ENCODE results near the gene MYL6. TPM values are rescaled to one million over a fixed set of nuclear protein-coding genes. Genes with fewer than 3 reads are reported as not detected.

Gene MYL6
- total and polyA plus RNA-seq, 4 donors: 1,811 to 7,311 (median 4,603) TPM

- H3K4me3 ChIP-seq (ENCODE audit: low read length in 2 of 2): no peak overlapping the region
- no peak overlapping the region for H3K27ac ChIP-seq (ENCODE audit: low read depth in 1 of 2, low read length in 2 of 2)
- no peaks in the 10 kb centered on the region for H3K27me3 ChIP-seq (ENCODE audit: control insufficient read depth in 1 of 2, insufficient read depth in 2 of 2, low read length in 1 of 2)
- no peaks in the 10 kb centered on the region for H3K9me3 ChIP-seq (ENCODE audit: control insufficient read depth, low read length)
- DNase-seq (peak; percentile 27 to 55), ATAC-seq (ENCODE audit: low FRiP score) (no peak)
- H3K36me3 ChIP-seq (ENCODE audit: control insufficient read depth in 1 of 2, insufficient read depth in 2 of 2, low read length in 1 of 2): peaks cover 6 to 17% of the 10 kb centered on the region in 2 donors
- H3K4me1 ChIP-seq (ENCODE audit: control insufficient read depth in 1 of 2, insufficient read depth in 2 of 2, low read length in 2 of 2): no peaks in the 10 kb centered on the region
- intact Hi-C loops (cut with DNase I): no loop called here
- WGBS, 2 donors: 95 to 96% methylated on average over 14 of the region's 14 CpGs
These were observed 20.1 kb upstream of the MYL6 start for GRCh38 chr12:56137853-56138571.

- Histone ChIP-seq H3K9me3 (ENCODE audit: control insufficient read depth, low read length) (no peaks in the 10 kb centered on the region), H3K27me3 (ENCODE audit: control insufficient read depth in 1 of 2, insufficient read depth in 2 of 2, low read length in 1 of 2) (no peaks in the 10 kb centered on the region), H3K4me3 (ENCODE audit: low read length in 2 of 2) (no peak overlapping the region), H3K4me1 (ENCODE audit: control insufficient read depth in 1 of 2, insufficient read depth in 2 of 2, low read length in 2 of 2) (no peaks in the 10 kb centered on the region), H3K27ac (ENCODE audit: low read depth in 1 of 2, low read length in 2 of 2) (no peak overlapping the region), H3K36me3 (ENCODE audit: control insufficient read depth in 1 of 2, insufficient read depth in 2 of 2, low read length in 1 of 2) (peaks cover 6 to 17% of the 10 kb centered on the region in 2 donors)
- WGBS, 2 donors: 88 to 93% methylated on average over 19 of the region's 19 CpGs
- no peak for DNase-seq
- intact Hi-C loops (cut with DNase I): no loop called here
- no peak for ATAC-seq (ENCODE audit: low FRiP score)
These were observed 16.0 kb upstream of the MYL6 start for GRCh38 chr12:56141946-56142784.

GRCh38 chr12:56143217-56143616 is 14.9 kb upstream of the MYL6 start:
- intact Hi-C loops (cut with DNase I): no loop called here
- no peak overlapping the region for H3K27ac ChIP-seq (ENCODE audit: low read depth in 1 of 2, low read length in 2 of 2)
- DNase-seq (no peak), ATAC-seq (ENCODE audit: low FRiP score) (no peak)
- H3K4me3 ChIP-seq (ENCODE audit: low read length in 2 of 2): no peak overlapping the region
- WGBS, 2 donors: 78 to 79% methylated on average over 4 of the region's 4 CpGs
- H3K27me3 ChIP-seq (ENCODE audit: control insufficient read depth in 1 of 2, insufficient read depth in 2 of 2, low read length in 1 of 2): no peaks in the 10 kb centered on the region
- no peaks in the 10 kb centered on the region for H3K4me1 ChIP-seq (ENCODE audit: control insufficient read depth in 1 of 2, insufficient read depth in 2 of 2, low read length in 2 of 2)
- H3K36me3 ChIP-seq (ENCODE audit: control insufficient read depth in 1 of 2, insufficient read depth in 2 of 2, low read length in 1 of 2): peaks cover 2 to 14% of the 10 kb centered on the region in 2 donors
- no peaks in the 10 kb centered on the region for H3K9me3 ChIP-seq (ENCODE audit: control insufficient read depth, low read length)

GRCh38 chr12:56143870-56144269 is 14.3 kb upstream of the MYL6 start:
- Histone ChIP-seq H3K9me3 (ENCODE audit: control insufficient read depth, low read length) (no peaks in the 10 kb centered on the region), H3K4me1 (ENCODE audit: control insufficient read depth in 1 of 2, insufficient read depth in 2 of 2, low read length in 2 of 2) (no peaks in the 10 kb centered on the region), H3K27ac (ENCODE audit: low read depth in 1 of 2, low read length in 2 of 2) (no peak overlapping the region), H3K4me3 (ENCODE audit: low read length in 2 of 2) (no peak overlapping the region), H3K27me3 (ENCODE audit: control insufficient read depth in 1 of 2, insufficient read depth in 2 of 2, low read length in 1 of 2) (no peaks in the 10 kb centered on the region), H3K36me3 (ENCODE audit: control insufficient read depth in 1 of 2, insufficient read depth in 2 of 2, low read length in 1 of 2) (peaks cover 0 to 14% of the 10 kb centered on the region in 2 donors)
- intact Hi-C loops (cut with DNase I): no loop called here
- 86% methylated on average over 8 of the region's 8 CpGs for WGBS, 2 donors
- ATAC-seq (ENCODE audit: low FRiP score) (peak; percentile 6), DNase-seq (no peak)

- Histone ChIP-seq H3K36me3 (ENCODE audit: control insufficient read depth in 1 of 2, insufficient read depth in 2 of 2, low read length in 1 of 2) (peaks cover 0 to 14% of the 10 kb centered on the region in 2 donors), H3K27ac (ENCODE audit: low read depth in 1 of 2, low read length in 2 of 2) (no peak overlapping the region), H3K27me3 (ENCODE audit: control insufficient read depth in 1 of 2, insufficient read depth in 2 of 2, low read length in 1 of 2) (no peaks in the 10 kb centered on the region), H3K4me1 (ENCODE audit: control insufficient read depth in 1 of 2, insufficient read depth in 2 of 2, low read length in 2 of 2) (no peaks in the 10 kb centered on the region), H3K4me3 (ENCODE audit: low read length in 2 of 2) (no peak overlapping the region), H3K9me3 (ENCODE audit: control insufficient read depth, low read length) (no peaks in the 10 kb centered on the region)
- no peak for ATAC-seq (ENCODE audit: low FRiP score)
- DNase-seq: no peak
- 77 to 89% methylated on average over 3 of the region's 3 CpGs for whole genome bisulfite sequencing, 2 donors
- intact Hi-C loops (cut with DNase I): no loop called here
These were observed 12.9 kb upstream of the MYL6 start for GRCh38 chr12:56145217-56145616.

GRCh38 chr12:56146492-56147460 is 11.4 kb upstream of the MYL6 start:
- no peaks in the 10 kb centered on the region for H3K4me1 ChIP-seq (ENCODE audit: control insufficient read depth in 1 of 2, insufficient read depth in 2 of 2, low read length in 2 of 2)
- H3K27ac ChIP-seq (ENCODE audit: low read depth in 1 of 2, low read length in 2 of 2): no peak overlapping the region
- 43 to 44% methylated on average over 13 of the region's 13 CpGs for WGBS, 2 donors

GRCh38 chr12:56150563-56150962 is 7.6 kb upstream of the MYL6 start:
- ATAC-seq (ENCODE audit: low FRiP score): no peak
- WGBS, 2 donors: 62 to 65% methylated on average over 3 of the region's 3 CpGs
- no peak overlapping the region for H3K27ac ChIP-seq (ENCODE audit: low read depth in 1 of 2, low read length in 2 of 2)

More at GRCh38 chr12:56146492-56147460, 11.4 kb upstream of the MYL6 start:
- DNase-seq (no peak), ATAC-seq (ENCODE audit: low FRiP score) (no peak)
- no peaks in the 10 kb centered on the region for H3K27me3 ChIP-seq (ENCODE audit: control insufficient read depth in 1 of 2, insufficient read depth in 2 of 2, low read length in 1 of 2)
- no peak overlapping the region for H3K4me3 ChIP-seq (ENCODE audit: low read length in 2 of 2)
- H3K36me3 ChIP-seq (ENCODE audit: control insufficient read depth in 1 of 2, insufficient read depth in 2 of 2, low read length in 1 of 2): peaks cover 0 to 9% of the 10 kb centered on the region in 2 donors
- intact Hi-C loops (cut with DNase I): no loop called here
- H3K9me3 ChIP-seq (ENCODE audit: control insufficient read depth, low read length): no peaks in the 10 kb centered on the region

GRCh38 chr12:56151672-56152131 is 6.5 kb upstream of the MYL6 start:
- no peaks in the 10 kb centered on the region for H3K36me3 ChIP-seq (ENCODE audit: control insufficient read depth in 1 of 2, insufficient read depth in 2 of 2, low read length in 1 of 2)
- intact Hi-C loops (cut with DNase I): loop anchor here in 1 of 2 donors (2.0 kb wide), 1 partner anchor 23 kb away; the partner anchor contains the start of gene ESYT1
- H3K4me3 ChIP-seq (ENCODE audit: low read length in 2 of 2): peak overlapping the region; percentile 66
- ATAC-seq (ENCODE audit: low FRiP score) (peak; percentile 24), DNase-seq (peak; percentile 62 to 85)
- H3K27ac ChIP-seq (ENCODE audit: low read depth in 1 of 2, low read length in 2 of 2): peak overlapping the region in 1 of 2 donors; percentile 62
- no peaks in the 10 kb centered on the region for H3K4me1 ChIP-seq (ENCODE audit: control insufficient read depth in 1 of 2, insufficient read depth in 2 of 2, low read length in 2 of 2)
- WGBS, 2 donors: 11 to 12% methylated on average over 12 of the region's 12 CpGs
- no peaks in the 10 kb centered on the region for H3K9me3 ChIP-seq (ENCODE audit: control insufficient read depth, low read length)
- H3K27me3 ChIP-seq (ENCODE audit: control insufficient read depth in 1 of 2, insufficient read depth in 2 of 2, low read length in 1 of 2): no peaks in the 10 kb centered on the region

More at GRCh38 chr12:56150563-56150962, 7.6 kb upstream of the MYL6 start:
- no peak for DNase-seq
- Histone ChIP-seq H3K36me3 (ENCODE audit: control insufficient read depth in 1 of 2, insufficient read depth in 2 of 2, low read length in 1 of 2) (no peaks in the 10 kb centered on the region), H3K4me3 (ENCODE audit: low read length in 2 of 2) (no peak overlapping the region), H3K27me3 (ENCODE audit: control insufficient read depth in 1 of 2, insufficient read depth in 2 of 2, low read length in 1 of 2) (no peaks in the 10 kb centered on the region), H3K4me1 (ENCODE audit: control insufficient read depth in 1 of 2, insufficient read depth in 2 of 2, low read length in 2 of 2) (no peaks in the 10 kb centered on the region), H3K9me3 (ENCODE audit: control insufficient read depth, low read length) (no peaks in the 10 kb centered on the region)
- intact Hi-C loops (cut with DNase I): loop anchor here in 1 of 2 donors (2.0 kb wide), 1 partner anchor 22 kb away; the partner anchor contains the start of gene ESYT1
